Epithelial cell of esophagus (primary cell): ENCODE measurements around the gene CEMIP.
A peak's percentile ranks its signal among the peaks of the same experiment; 100 is the strongest.

Experiments
- DNase-seq: peaks from one replicate; pipeline ENCODE4 v3.0.0; 2010; ENCODE audit warnings: low read depth
- H3K4me3 ChIP-seq: 2 replicates; pipeline ENCODE4 v1.5.1; 2011; ENCODE audit warnings: mild to moderate bottlenecking, low read length, control low read depth
- TF ChIP-seq, protein P1 (sequence below): IDR thresholded peaks from 2 replicates; pipeline ENCODE4 v1.5.1; 2011; ENCODE audit warnings: low read depth, mild to moderate bottlenecking, low read length, control low read depth, inconsistent platforms; ENCODE audit not compliant: insufficient read depth; ENCODE audit errors: missing control alignments

CEMIP gene, protein sequence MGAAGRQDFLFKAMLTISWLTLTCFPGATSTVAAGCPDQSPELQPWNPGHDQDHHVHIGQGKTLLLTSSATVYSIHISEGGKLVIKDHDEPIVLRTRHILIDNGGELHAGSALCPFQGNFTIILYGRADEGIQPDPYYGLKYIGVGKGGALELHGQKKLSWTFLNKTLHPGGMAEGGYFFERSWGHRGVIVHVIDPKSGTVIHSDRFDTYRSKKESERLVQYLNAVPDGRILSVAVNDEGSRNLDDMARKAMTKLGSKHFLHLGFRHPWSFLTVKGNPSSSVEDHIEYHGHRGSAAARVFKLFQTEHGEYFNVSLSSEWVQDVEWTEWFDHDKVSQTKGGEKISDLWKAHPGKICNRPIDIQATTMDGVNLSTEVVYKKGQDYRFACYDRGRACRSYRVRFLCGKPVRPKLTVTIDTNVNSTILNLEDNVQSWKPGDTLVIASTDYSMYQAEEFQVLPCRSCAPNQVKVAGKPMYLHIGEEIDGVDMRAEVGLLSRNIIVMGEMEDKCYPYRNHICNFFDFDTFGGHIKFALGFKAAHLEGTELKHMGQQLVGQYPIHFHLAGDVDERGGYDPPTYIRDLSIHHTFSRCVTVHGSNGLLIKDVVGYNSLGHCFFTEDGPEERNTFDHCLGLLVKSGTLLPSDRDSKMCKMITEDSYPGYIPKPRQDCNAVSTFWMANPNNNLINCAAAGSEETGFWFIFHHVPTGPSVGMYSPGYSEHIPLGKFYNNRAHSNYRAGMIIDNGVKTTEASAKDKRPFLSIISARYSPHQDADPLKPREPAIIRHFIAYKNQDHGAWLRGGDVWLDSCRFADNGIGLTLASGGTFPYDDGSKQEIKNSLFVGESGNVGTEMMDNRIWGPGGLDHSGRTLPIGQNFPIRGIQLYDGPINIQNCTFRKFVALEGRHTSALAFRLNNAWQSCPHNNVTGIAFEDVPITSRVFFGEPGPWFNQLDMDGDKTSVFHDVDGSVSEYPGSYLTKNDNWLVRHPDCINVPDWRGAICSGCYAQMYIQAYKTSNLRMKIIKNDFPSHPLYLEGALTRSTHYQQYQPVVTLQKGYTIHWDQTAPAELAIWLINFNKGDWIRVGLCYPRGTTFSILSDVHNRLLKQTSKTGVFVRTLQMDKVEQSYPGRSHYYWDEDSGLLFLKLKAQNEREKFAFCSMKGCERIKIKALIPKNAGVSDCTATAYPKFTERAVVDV (N-terminal part only)

DNA sequence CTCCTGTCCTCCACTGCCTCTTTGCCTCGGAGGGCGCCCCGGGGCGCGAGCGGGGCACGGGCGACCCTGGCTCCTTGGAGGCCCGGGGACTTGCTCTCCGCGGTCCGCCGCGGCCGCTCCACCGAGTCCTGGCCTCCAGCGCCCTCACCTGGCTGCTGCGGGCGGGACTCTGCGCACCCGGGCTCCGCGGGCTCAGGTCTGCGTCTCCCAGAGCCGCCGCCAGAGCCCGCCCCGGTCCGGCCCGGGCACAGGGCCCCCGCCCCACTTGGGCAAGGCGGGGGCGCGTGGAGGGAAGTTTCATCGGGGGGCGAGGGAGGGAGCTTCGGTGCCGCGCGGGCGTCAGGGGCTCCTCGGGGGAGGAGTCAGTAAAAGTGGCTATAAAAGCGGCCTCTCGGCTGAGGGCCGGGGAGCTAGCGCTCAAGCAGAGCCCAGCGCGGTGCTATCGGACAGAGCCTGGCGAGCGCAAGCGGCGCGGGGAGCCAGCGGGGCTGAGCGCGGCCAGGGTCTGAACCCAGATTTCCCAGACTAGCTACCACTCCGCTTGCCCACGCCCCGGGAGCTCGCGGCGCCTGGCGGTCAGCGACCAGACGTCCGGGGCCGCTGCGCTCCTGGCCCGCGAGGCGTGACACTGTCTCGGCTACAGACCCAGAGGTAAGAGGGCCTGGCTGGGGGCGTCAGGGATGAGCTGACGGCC, at the start of gene CEMIP:
Gene CEMIP, plus strand, starts transcription at position 407 of the 694 bp plus-strand sequence. CDS start 94,510 bp downstream, outside the sequence.
- peak within 1 kb of the TSS; percentile 51 for H3K4me3 ChIP-seq
- TF ChIP-seq, protein P1, sequence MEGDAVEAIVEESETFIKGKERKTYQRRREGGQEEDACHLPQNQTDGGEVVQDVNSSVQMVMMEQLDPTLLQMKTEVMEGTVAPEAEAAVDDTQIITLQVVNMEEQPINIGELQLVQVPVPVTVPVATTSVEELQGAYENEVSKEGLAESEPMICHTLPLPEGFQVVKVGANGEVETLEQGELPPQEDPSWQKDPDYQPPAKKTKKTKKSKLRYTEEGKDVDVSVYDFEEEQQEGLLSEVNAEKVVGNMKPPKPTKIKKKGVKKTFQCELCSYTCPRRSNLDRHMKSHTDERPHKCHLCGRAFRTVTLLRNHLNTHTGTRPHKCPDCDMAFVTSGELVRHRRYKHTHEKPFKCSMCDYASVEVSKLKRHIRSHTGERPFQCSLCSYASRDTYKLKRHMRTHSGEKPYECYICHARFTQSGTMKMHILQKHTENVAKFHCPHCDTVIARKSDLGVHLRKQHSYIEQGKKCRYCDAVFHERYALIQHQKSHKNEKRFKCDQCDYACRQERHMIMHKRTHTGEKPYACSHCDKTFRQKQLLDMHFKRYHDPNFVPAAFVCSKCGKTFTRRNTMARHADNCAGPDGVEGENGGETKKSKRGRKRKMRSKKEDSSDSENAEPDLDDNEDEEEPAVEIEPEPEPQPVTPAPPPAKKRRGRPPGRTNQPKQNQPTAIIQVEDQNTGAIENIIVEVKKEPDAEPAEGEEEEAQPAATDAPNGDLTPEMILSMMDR = peak; percentile 46
- DNase-seq = peak; percentile 85

DNA sequence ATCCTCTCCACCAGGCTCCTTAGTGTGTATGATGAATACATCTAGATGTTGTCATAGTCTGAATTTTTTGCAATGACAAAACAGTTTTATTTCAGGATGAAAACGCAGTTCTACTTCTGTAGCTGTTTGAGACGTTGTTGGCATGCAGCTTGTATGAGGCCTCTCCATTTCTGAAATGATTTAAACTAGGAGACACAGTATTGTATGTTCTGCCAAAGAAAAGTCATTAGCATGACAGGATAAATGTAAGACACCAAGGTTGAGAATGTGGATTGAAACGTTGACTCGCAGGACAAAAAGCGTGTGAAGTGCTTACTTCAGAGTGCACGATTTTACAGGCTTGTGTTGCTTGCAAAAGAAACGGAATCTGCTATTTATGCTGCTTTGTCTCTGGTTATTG, 48.8 kb upstream of the CEMIP start:
- TF ChIP-seq, protein P1 = no peak
- H3K4me3 ChIP-seq = no peak overlapping the region
- DNase-seq = no peak

DNA sequence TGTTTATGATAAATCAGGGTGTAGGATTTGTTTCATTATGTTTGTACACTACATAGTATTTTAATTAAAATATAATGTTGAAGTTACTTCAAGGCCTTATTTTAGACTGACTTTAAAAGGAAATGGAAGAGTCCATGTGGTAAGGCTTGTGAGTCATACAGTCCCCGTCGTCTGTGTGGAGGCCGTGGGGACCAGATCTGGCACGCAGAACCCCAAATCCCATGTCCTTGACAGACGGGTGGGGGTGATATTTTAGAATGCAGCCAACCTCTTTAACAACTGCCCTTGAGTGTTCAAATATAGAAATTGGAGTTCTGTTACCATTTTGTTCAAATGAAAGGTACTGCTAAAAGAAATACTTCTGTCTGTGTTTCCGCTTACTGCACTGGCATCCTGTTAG, 48.2 kb upstream of the CEMIP start:
- H3K4me3 ChIP-seq = no peak overlapping the region
- TF ChIP-seq, protein P1 = no peak
- no peak for DNase-seq

DNA sequence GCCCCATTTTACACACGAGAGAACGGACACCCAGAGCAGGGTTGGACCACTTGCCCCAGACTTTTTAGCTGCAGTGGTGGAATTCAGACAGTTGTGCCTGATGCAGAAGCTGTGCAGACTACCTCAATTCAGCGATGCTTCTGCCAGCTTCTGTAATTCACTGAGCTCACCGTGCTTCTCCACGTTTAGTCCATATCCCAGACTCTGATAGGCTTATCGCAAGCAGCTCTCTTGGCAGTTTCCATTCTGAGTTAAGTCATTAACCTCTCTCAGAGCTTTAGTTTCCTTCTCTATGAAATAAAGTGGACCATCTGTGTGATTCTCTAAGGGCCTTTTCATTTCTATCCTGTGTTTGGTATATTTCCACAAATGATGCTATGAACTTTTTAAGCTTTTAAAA, 47.0 kb upstream of the CEMIP start:
- TF ChIP-seq, protein P1 = no peak
- DNase-seq = no peak
- no peak overlapping the region for H3K4me3 ChIP-seq

DNA sequence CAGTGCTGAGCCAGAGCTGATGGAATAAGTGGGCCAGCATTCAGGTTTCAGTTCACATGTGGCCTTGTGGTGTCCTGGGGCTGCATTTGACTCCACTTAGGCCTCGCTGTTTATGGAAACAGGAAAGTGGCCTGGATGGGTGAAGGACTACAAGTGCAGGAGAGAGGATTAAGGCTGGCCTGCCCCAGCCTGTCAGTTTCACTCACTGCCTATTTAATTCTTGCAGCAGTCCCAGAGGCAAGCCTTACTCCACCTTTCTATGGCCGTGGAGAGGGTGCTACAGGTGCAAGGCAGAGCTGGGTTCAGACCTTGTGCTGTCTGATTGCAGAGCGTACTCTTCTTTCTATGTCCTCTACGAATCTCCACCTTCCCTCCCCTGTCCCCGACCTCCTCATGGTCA, 46.4 kb upstream of the CEMIP start:
- no peak overlapping the region for H3K4me3 ChIP-seq
- TF ChIP-seq, protein P1 = no peak
- DNase-seq = peak; percentile 13

DNA sequence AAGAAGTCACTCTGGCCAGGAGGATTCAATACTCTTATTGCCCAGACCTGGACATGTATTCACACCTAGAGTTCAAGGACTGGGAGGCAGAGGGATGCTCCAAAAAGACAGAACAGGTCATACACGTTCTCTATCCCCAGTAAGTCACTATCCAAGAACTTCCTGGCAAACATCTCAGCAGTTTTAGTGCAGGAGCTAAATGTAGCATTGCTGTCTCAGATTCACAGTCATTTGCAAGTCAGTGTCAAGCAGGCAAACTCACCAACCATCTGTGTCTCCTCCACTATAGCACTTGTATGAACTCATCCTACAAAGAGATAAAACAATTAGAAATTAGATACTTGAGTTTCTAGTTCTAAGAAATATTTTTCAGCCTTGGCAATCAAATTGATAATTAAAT, 45.7 kb upstream of the CEMIP start:
- TF ChIP-seq, protein P1 = no peak
- no peak overlapping the region for H3K4me3 ChIP-seq
- DNase-seq = no peak
